RWPE1 (cell line): ENCODE data around the gene GMCL2.

Experiments used
- CTCF ChIA-PET: fragments of 350-600 bp; sonication (Branson Sonifier 250); formaldehyde crosslinking; extraction: SDS; loops from one replicate; lab custom pipeline; 2021; lab: Yijun Ruan, JAX
- POLR2A ChIA-PET: fragments of 400-600 bp; formaldehyde crosslinking; extraction: SDS; loops from one replicate; lab custom pipeline; 2020; ENCODE audit warnings: antibody characterized with exemption; ENCODE audit not compliant: low non-redundant PET; lab: Yijun Ruan, JAX
- DNase-seq: peaks from one replicate; pipeline ENCODE4 v3.0.0; 2012; ENCODE audit warnings: low spot score
- H3K27ac ChIP-seq: fragments of 450-650 bp; 2 replicates; pipeline ENCODE4 v1.5.1; 2017
- TF ChIP-seq, protein P1 (sequence below): fragments of 450-650 bp; conservative IDR thresholded peaks from 2 replicates; pipeline ENCODE4 v1.5.1; 2017; ENCODE audit warnings: low read depth, mild to moderate bottlenecking

Gene GMCL2

DNA sequence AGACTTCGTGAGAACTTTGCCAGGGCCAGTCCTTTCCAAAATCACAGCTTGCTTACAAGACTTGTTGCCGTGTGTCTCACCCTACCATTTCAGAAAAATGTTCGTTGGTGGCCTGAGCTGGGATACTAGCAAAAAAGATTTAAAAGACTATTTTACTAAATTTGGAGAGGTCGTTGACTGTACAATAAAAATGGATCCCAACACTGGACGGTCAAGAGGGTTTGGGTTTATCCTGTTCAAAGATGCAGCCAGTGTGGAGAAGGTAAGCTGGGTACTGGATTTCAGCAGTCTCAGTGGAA lies 18.5 kb upstream of the GMCL2 start:
- DNase-seq = no peak
- peak overlapping the region; percentile 90 for H3K27ac ChIP-seq
- TF ChIP-seq, protein P1, sequence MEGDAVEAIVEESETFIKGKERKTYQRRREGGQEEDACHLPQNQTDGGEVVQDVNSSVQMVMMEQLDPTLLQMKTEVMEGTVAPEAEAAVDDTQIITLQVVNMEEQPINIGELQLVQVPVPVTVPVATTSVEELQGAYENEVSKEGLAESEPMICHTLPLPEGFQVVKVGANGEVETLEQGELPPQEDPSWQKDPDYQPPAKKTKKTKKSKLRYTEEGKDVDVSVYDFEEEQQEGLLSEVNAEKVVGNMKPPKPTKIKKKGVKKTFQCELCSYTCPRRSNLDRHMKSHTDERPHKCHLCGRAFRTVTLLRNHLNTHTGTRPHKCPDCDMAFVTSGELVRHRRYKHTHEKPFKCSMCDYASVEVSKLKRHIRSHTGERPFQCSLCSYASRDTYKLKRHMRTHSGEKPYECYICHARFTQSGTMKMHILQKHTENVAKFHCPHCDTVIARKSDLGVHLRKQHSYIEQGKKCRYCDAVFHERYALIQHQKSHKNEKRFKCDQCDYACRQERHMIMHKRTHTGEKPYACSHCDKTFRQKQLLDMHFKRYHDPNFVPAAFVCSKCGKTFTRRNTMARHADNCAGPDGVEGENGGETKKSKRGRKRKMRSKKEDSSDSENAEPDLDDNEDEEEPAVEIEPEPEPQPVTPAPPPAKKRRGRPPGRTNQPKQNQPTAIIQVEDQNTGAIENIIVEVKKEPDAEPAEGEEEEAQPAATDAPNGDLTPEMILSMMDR = no peak
- ChIA-PET POLR2A (no interaction called here), CTCF (interaction anchor here (0.6 to 1.2 kb wide), 2 partner anchors 38 to 53 kb away, joined by 3 to 4 read pairs; no protein-coding TSS in a partner anchor)

DNA sequence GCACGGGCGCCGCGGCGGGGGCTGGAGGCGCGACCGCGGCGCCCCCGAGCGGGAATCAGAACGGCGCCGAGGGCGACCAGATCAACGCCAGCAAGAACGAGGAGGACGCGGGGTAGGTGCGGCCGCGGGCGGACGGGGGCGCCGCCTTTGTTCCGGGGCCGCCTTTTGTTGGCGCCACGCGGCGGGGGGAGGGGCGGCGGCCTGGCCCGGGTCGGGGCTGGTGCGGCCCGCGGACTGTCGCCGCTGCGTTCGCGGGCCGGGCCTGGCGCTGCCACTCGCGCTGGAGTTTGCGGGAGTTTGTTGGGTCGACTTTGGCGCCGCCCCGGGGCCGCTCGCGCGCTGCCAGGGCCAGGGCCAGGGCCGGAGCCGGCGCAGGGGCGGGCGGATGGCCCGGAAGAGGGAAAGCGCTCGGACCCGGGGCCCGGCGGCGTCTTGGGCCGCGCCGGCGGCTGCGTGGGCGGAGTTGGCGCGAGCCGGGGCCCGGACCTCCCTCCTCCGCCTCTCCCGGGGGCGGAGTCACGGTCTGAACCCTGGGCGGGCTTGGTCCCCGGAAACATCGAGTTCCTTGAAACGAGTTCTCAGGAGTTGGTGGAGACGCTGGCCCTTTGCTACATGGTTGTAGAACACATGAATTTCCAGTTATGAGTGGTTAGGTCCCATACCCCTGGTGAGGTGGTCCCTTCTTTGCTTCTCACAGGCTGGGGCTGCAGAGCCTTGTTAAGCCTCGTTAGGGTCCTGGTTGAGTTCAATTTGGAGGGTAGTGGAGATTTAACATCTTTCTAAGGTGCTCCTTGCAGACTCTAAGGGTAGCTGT lies 18.0 kb upstream of the GMCL2 start:
- H3K27ac ChIP-seq = peak overlapping the region; percentile 90
- ChIA-PET POLR2A (interaction anchor here (0.6 to 1.3 kb wide), 4 partner anchors 9 to 81 kb away, joined by 3 to 9 read pairs (median 5); no protein-coding TSS in a partner anchor), CTCF (interaction anchor here (0.6 to 1.2 kb wide), 4 partner anchors 19 to 374 kb away, joined by 3 to 5 read pairs (median 4); no protein-coding TSS in a partner anchor)
- DNase-seq = peak; percentile 96
- TF ChIP-seq, protein P1 = no peak

DNA sequence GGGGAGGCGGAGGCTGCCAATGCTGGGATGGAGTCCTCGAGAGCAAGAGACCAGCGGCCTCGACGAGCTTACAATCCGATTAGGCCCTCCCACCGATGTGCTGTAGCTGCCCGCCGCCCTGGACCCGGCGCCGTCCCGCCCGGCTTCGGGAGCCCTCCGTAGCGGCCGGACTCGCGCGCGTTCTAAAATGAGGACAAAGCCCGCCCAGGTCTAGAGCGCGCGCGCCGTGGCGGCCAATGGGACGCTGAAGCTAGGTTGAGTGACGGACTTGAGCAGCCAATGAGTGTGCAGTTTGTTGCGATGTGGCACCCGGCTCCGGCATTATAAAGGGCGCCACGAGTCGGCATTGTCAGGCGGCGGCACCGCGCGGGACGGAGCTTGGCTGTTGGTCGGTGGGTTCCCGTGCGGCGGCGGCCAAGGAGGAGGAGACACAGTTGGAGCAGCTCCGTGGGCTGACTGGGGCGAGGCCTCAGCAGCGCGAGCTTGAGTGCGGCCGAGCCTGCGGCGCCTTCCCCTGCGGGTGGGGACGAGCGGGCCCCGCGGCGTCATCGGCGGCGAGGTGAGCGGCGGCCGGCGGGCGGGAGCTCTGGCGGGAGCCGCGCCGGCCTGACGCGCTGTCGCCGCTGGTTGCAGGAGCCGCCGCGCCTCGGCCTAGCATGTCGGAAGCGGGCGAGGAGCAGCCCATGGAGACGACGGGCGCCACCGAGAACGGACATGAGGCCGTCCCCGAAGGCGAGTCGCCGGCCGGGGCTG lies 17.2 kb upstream of the GMCL2 start, which contains the start of gene HNRNPAB:
HNRNPAB (plus strand) TSS at position 352 of the 753 bp plus-strand sequence; CDS start at position 657, 305 bp downstream.
- CTCF ChIA-PET = interaction anchor here (0.6 to 0.7 kb wide), 3 partner anchors 20 to 1199 kb away, joined by 3 to 5 read pairs (median 3); no protein-coding TSS in a partner anchor
- peak within 1 kb of the TSS; percentile 90 for H3K27ac ChIP-seq
- POLR2A ChIA-PET = interaction anchor here (0.6 to 1.3 kb wide), 6 partner anchors 9 to 80 kb away, joined by 3 to 9 read pairs (median 3); partner anchors contain the start of gene NHP2
- peak; percentile 100 for DNase-seq
- TF ChIP-seq, protein P1 = no peak

DNA sequence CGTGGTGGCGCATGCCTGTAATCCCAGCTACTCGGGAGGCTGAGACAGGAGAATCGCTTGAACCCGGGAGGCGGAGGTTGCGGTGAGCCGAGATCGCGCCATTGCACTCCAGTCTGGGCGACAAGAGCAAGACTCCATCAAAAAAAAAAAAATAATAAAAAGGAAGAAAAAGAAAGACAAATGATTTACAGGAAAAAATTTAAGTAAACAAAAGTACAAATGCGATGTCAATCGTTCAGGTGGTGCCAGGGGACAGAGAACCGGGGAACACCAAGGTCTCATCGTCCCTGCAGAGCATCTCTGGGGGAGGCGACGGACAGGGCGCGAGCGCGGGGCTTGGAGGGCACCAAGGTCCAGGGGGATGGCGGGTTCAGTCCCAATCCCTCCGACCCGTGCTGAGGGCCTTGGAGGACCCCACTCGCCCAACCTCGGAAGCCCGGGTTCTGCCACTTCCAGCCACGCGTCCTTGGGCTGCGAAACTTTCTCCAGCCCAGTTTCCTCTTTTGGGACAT lies 16.6 kb upstream of the GMCL2 start:
- no peak for DNase-seq
- ChIA-PET CTCF (no interaction called here), POLR2A (interaction anchor here (0.6 to 1.3 kb wide), 5 partner anchors 10 to 79 kb away, joined by 3 to 9 read pairs (median 3); partner anchors contain the start of gene NHP2)
- TF ChIP-seq, protein P1 = no peak
- peak overlapping the region; percentile 90 for H3K27ac ChIP-seq

DNA sequence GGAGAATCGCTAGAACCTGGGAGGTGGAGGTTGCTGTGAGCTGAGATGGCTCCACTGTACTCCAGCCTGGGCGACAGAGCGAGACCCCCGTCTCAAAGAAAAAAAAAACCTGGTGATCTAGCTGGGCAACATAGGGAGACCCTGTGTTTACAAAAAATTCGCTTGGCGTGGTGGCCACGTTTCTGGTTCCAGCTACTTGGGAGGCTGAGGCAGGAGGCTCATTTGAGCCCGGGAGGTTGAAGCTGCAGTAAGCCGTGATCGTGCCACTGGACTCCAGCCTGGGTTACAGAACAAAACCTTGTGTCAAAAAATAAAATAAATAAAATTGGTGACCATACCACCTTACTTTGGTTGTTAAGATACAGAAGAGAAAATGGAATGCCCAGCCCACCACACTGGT lies 15.4 kb upstream of the GMCL2 start:
- ChIA-PET CTCF (interaction anchor here (0.6 kb wide), 1 partner anchor 74 kb away, joined by 3 read pairs; no protein-coding TSS in a partner anchor), POLR2A (no interaction called here)
- no peak for DNase-seq
- TF ChIP-seq, protein P1 = no peak
- peak overlapping the region; percentile 87 for H3K27ac ChIP-seq

DNA sequence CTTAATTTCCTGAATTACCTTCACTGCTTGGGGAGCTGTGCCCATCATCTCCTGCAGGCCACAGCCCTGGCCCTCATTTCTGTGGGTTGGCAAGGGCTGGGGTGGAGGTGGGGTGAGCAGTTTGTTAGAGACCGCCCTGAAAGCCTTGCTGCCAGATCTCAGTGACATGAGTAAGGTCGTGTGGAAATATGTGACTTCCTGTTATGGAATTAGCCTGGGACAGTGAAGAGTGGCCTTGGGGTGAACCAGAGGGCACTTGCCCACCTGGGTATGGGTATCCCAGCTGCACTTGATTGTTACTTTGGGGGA lies 14.7 kb upstream of the GMCL2 start:
- TF ChIP-seq, protein P1 = no peak
- DNase-seq = no peak
- peak overlapping the region; percentile 87 for H3K27ac ChIP-seq
- CTCF ChIA-PET = interaction anchor here (0.7 kb wide), 1 partner anchor 58 kb away, joined by 3 read pairs; no protein-coding TSS in a partner anchor
- POLR2A ChIA-PET = no interaction called here
